GM06990 (cell line): ENCODE measurements around the gene APOC3.
"Not testable (repeated sequence)": the region's sequence is repeated elsewhere in the genome, so short reads cannot be mapped to it uniquely, and the experiment has no call there.

Experiments
- DNase-seq: peaks from one replicate; pipeline ENCODE4 v3.0.0-alpha.2; 2011; ENCODE audit not compliant: insufficient read length; ENCODE audit errors: extremely low read depth
- H3K27me3 ChIP-seq: replicated peaks from 2 replicates; pipeline ENCODE4 v1.6.0; 2011; ENCODE audit warnings: low read length; ENCODE audit not compliant: control insufficient read depth, insufficient read depth
- H3K36me3 ChIP-seq: 2 replicates; pipeline ENCODE4 v1.5.1; 2011; ENCODE audit warnings: low read length; ENCODE audit not compliant: control insufficient read depth, insufficient read depth
- H3K4me3 ChIP-seq: replicated peaks from 2 replicates; pipeline ENCODE4 v1.5.1; 2011; ENCODE audit warnings: low read depth, mild to moderate bottlenecking, control low read depth, low read length
- TF ChIP-seq, protein P1 (sequence below): IDR thresholded peaks from 2 replicates; pipeline ENCODE4 v1.5.1; 2011; ENCODE audit warnings: low read length, control low read depth, mild to moderate bottlenecking, inconsistent platforms; ENCODE audit not compliant: insufficient read depth, poor library complexity, severe bottlenecking

Gene APOC3

DNA sequence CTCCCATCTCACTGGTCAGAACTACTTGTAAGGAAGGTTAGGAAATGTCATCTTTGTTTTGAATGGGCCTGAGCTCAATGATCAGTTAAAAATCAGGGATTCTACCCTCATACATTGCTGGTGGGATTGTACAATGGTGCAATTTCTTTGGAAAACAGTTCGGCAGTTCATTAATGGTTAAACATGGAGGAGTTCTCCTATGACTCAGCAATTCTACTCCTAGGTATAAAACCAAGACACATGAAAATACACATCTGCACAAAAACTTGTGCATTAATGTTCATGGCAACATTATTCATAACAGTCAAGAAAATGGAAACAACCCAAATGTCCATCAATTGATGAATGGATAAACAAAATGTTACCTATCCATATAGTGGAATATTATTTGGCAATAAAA lies 33.2 kb upstream of the APOC3 start:
- no peak overlapping the region for H3K4me3 ChIP-seq
- H3K27me3 ChIP-seq = no peaks in the 10 kb centered on the region
- TF ChIP-seq, protein P1, sequence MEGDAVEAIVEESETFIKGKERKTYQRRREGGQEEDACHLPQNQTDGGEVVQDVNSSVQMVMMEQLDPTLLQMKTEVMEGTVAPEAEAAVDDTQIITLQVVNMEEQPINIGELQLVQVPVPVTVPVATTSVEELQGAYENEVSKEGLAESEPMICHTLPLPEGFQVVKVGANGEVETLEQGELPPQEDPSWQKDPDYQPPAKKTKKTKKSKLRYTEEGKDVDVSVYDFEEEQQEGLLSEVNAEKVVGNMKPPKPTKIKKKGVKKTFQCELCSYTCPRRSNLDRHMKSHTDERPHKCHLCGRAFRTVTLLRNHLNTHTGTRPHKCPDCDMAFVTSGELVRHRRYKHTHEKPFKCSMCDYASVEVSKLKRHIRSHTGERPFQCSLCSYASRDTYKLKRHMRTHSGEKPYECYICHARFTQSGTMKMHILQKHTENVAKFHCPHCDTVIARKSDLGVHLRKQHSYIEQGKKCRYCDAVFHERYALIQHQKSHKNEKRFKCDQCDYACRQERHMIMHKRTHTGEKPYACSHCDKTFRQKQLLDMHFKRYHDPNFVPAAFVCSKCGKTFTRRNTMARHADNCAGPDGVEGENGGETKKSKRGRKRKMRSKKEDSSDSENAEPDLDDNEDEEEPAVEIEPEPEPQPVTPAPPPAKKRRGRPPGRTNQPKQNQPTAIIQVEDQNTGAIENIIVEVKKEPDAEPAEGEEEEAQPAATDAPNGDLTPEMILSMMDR = no peak
- DNase-seq = no peak
- H3K36me3 ChIP-seq = no peaks in the 10 kb centered on the region

DNA sequence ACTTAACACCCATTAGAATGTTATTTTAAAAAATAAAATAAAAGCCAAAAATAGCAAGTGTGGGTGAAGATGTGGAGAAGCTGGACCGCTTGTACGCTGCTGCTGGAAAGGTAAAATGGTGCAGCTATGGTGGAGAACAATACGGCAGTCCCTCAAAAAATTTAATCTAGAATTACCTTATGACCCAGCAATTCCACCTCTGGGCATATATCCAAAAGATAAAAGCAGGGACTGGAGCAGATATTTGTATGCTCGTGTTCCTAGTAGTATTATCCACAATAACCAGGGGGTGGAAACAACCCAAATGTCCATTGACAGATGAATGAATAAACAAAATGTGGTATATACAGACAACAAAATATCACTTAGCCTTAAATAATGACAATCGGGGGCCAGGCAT lies 31.9 kb upstream of the APOC3 start:
- Histone ChIP-seq H3K27me3 (no peaks in the 10 kb centered on the region), H3K36me3 (no peaks in the 10 kb centered on the region), H3K4me3 (no peak overlapping the region)
- no peak for DNase-seq
- TF ChIP-seq, protein P1 = no peak

DNA sequence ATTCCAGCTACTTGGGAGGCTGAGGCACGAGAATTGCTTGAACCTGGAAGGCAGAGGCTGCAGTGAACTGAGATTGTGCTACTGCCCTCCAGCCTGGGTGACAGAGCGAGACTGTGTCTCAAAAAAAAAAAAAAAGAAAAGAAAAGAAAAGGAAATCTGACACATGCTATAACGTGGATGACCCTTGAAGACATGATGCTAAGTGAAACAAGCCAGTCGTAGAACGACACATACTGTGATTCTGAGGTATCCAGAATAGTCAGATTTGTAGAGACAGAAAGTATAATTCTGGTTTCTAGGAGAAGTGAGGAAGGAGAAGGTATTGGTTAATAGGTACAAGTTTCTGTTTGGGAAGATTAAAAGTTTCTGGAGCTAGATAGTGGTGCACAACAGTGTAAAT lies 31.3 kb upstream of the APOC3 start:
- Histone ChIP-seq H3K4me3 (no peak overlapping the region), H3K27me3 (no peaks in the 10 kb centered on the region), H3K36me3 (no peaks in the 10 kb centered on the region)
- TF ChIP-seq, protein P1 = no peak
- no peak for DNase-seq

DNA sequence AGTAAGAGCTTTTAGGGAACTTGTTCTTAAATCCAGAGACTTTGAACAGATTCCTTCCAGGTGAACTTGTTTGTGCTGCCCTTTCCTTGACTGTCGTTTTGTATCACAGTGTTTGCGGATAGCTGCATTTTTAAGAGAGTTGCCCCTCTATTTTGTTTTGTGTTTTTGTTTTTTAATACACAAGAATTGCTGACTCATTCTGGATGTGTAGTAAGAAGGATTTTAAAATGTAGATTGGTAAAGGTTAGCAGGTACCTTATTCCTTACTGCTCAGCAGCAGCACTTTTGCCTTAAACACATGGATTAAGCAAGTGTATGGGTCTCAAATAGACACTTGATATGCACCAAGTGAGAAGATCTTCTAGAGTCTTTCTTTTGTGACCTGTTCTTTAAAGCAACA lies 29.1 kb upstream of the APOC3 start:
- no peaks in the 10 kb centered on the region for H3K36me3 ChIP-seq
- no peak for DNase-seq
- H3K27me3 ChIP-seq = no peaks in the 10 kb centered on the region
- TF ChIP-seq, protein P1 = no peak
- no peak overlapping the region for H3K4me3 ChIP-seq

DNA sequence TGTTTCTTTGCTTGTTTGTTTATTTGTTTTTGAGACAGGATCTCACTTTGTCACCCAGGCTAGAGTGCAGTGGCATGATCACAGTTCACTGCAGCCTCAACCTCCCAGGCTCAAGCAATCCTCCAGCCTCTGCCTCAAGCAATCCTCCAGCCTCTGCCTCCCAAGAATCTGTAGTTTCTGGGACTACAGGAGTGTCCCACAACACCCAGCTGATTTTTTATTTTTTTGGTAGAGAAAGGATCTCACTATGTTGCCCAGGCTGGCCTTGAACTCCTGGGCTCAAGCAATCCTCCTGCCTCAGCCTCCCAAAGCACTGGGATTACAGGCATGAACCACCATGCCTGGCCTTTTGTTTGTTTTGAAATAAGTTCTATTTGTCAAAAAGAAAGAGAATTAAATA lies 28.0 kb upstream of the APOC3 start:
- DNase-seq, H3K36me3 ChIP-seq, H3K4me3 ChIP-seq, H3K27me3 ChIP-seq: not testable (repeated sequence)

DNA sequence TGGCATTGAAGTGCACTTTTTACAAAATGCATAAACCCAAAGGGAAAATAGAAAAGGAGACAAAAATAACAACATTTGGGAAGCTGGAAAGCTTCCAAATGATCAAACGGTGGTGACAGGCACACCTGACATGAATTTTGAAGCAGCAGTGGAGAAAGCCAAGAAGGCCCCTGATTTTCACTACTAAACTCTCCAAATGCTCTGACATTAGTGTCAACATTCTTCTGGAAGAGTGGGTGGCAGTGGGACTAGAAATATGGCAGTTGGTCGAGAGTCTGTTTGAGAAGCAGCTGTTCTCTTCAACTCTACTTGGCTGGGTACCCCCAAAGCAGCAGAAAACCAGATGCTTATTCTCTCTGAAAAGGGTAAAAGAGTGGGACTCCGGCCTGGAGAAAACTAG lies 25.7 kb upstream of the APOC3 start:
- Histone ChIP-seq H3K36me3 (no peaks in the 10 kb centered on the region), H3K27me3 (no peaks in the 10 kb centered on the region), H3K4me3 (no peak overlapping the region)
- no peak for DNase-seq
- TF ChIP-seq, protein P1 = no peak
